ENCODE results near the gene NXPE4. TPM values are rescaled to one million over a fixed set of nuclear protein-coding genes. Genes with fewer than 3 reads are reported as not detected.

NXPE4 gene
- total RNA-seq, 1 experiment from 2014 or later, result not detected

GRCh38 chr11:114616516-114616915 lies 20.9 kb upstream of the NXPE4 start:
- no peak overlapping the region for H4K5ac ChIP-seq (ENCODE audit: insufficient read length, low read depth, low read length)
- H3K4ac ChIP-seq (ENCODE audit: low read depth, low read length), result no peak overlapping the region
- H3K27me3 ChIP-seq (ENCODE audit: insufficient read depth, low read length), result no peaks in the 10 kb centered on the region
- H3K18ac ChIP-seq (ENCODE audit: insufficient read length, low read depth, low read length), result no peak overlapping the region
- no peak overlapping the region for H2BK12ac ChIP-seq (ENCODE audit: insufficient read length, low read depth, low read length)
- no peaks in the 10 kb centered on the region for H3K4me1 Mint-ChIP-seq
- H4K8ac ChIP-seq (replicated peaks; ENCODE audit: insufficient read length, low read depth, low read length), result no peak overlapping the region
- H4K20me1 ChIP-seq (ENCODE audit: control insufficient read depth, insufficient read depth, insufficient read length), result no peaks in the 10 kb centered on the region
- no peaks in the 10 kb centered on the region for H3K23me2 ChIP-seq (ENCODE audit: insufficient read length, low read depth, low read length, poor library complexity, severe bottlenecking)
- H3K27me3 Mint-ChIP-seq (ENCODE audit: low read depth), result no peaks in the 10 kb centered on the region
- H3K9me3 Mint-ChIP-seq, result peaks cover 41 to 45% of the 10 kb centered on the region in 2 experiments
- no peak overlapping the region for H3K23ac ChIP-seq (ENCODE audit: insufficient read length, low read depth, low read length)
- no peak overlapping the region for H2BK20ac ChIP-seq (ENCODE audit: low read depth, low read length, poor library complexity, severe bottlenecking)
- no peak overlapping the region for H2BK5ac ChIP-seq (ENCODE audit: insufficient read length, low read length)
- no peak for TF ChIP-seq CTCF (conservative IDR thresholded peaks at IDR 0.05)
- no peak overlapping the region for H2BK15ac ChIP-seq (ENCODE audit: low read depth, low read length)
- no peaks in the 10 kb centered on the region for H3K4me1 ChIP-seq (ENCODE audit: insufficient read depth, low read length)
- H3K27ac Mint-ChIP-seq, result no peak overlapping the region
- H2BK120ac ChIP-seq (ENCODE audit: low read depth, low read length, poor library complexity, severe bottlenecking), result no peak overlapping the region
- no peak overlapping the region for H3K14ac ChIP-seq (ENCODE audit: insufficient read depth, low read length)
- no peak overlapping the region for H3K56ac ChIP-seq (ENCODE audit: insufficient read length, low read depth, low read length)
- DNase-seq, result no peak
- no peaks in the 10 kb centered on the region for H3K79me1 ChIP-seq (ENCODE audit: insufficient read depth, low read depth, low read length, poor library complexity, severe bottlenecking)
- peaks cover 34% of the 10 kb centered on the region for H3K9me3 ChIP-seq (ENCODE audit: control insufficient read depth, low read depth, low read length)
- no peak overlapping the region for H3K27ac ChIP-seq (ENCODE audit: insufficient read length, low read depth, low read length)
- H3K4me2 ChIP-seq (ENCODE audit: insufficient read depth, insufficient read length, low read length), result no peak overlapping the region
- H4K91ac ChIP-seq (ENCODE audit: insufficient read length, low read depth, low read length), result no peak overlapping the region
- no peak overlapping the region for H3K4me3 Mint-ChIP-seq
- no CpG with 5 or more reads among the region's 8 CpGs for WGBS (ENCODE audit: extremely low coverage, insufficient read length, low lambda C conversion rate)
- no peak overlapping the region for H3K9ac ChIP-seq (ENCODE audit: extremely low read depth, insufficient read length, low read length)
- no peaks in the 10 kb centered on the region for H3K79me2 ChIP-seq (ENCODE audit: insufficient read depth, low read length)
- H3K36me3 Mint-ChIP-seq (ENCODE audit: insufficient read depth in 1 of 3, low read depth in 3 of 3), result peaks cover 0 to 3% (median 3%) of the 10 kb centered on the region in 3 experiments; a peak in 2 of 7 replicates
- H2AFZ ChIP-seq (ENCODE audit: low read length), result no peak overlapping the region
- no peak overlapping the region for H3T11ph ChIP-seq (ENCODE audit: low read length)
- no peak overlapping the region for H2AK5ac ChIP-seq (ENCODE audit: insufficient read length, low read length)
